Stimulated activated CD4-positive, alpha-beta T cell treated with anti-CD3 and anti-CD28 coated beads, Interleukin-4, amount 100 ng/mL, for 1 hour (primary cell): ENCODE measurements around the gene VTA1.
"Not testable (repeated sequence)": the region's sequence is repeated elsewhere in the genome, so short reads cannot be mapped to it uniquely, and the experiment has no call there.

Experiments
- DNase-seq: peaks from one replicate; pipeline ENCODE4 v3.0.0-alpha.2; 2020

Gene VTA1

GRCh38 chr6:142173980-142174379 lies 26.9 kb downstream of the VTA1 start:
- DNase-seq: no peak

DNA sequence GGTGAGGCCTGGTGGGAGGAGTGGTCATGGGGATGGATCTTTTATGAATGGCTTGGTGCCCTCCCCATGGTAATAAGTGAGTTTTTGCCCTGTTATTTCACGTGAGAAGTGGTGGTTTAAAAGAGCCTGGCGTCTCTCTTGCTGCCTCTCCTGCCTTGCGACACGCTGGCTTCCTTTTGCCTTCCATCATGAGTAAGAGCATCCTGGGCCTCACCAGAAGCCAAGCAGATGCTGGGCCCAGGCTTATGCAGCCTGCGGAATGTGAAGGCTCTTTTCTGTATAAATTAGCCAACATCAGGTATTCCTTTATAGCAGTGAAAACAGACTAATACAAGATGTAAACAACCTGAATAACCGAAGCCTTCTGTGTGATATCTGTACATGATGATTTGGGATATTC lies 27.6 kb downstream of the VTA1 start:
- DNase-seq: no peak

DNA sequence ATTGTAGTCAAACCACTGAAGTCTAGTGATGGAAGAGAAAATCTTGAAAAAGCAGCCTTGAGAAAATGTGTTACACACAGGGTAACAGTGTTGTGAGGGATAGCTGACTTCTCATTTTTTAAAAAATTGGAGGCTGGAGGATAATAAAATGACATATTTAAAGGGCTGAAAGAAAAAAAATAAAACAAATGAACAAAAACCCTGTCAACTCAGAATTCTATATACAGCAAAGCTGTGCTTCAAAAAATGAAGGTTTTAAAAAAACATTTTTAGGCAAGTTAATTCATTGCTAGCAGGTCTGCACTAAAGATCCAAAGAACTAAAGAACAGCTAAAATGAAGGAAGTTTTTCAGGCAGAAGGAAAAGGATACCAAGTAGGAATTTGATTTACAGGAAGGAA lies 31.1 kb downstream of the VTA1 start:
- no peak for DNase-seq

GRCh38 chr6:142182004-142182403 lies 34.9 kb downstream of the VTA1 start:
- no peak for DNase-seq

DNA sequence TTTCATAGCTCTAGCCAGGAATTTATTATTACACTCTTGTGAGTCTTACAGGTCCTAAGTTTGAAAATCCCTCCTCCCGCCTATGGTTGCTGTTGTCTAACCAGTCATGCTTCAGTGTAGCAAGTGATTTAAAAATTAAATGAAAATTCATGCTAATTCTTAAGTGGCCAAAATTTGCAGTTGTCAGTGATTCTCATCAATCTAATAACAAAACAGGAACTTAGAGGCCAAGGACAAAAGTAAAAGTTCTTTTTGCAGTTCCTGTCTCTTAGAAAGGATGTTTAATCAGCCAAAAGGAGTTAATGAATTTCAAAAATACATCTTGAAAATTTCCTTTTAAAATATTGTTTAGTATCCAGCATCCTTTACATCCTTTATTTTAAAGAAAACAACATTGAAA lies 36.3 kb downstream of the VTA1 start:
- no peak for DNase-seq

- no peak for DNase-seq
Measured at GRCh38 chr6:142184307-142184706, 37.2 kb downstream of the VTA1 start.

DNA sequence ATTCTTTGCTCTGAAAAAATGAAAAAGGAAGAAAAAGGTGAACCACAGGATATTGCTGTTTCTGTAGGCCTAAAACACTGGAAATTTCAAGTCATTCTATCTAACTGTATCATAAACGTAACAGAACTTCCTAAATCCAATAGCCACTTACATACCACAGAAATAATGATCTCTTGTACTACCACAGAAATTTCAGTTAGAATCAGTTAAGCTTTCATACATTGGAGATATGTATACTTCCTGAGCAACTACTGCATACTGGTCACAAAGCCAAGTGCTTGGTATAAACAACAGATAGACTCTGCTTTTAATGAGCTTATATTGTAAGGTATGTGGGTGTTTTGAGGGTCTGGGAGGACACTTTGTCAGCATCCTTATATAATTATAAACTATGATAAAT lies 38.6 kb downstream of the VTA1 start:
- DNase-seq: no peak

- no peak for DNase-seq
Measured at GRCh38 chr6:142187209-142187608, 40.1 kb downstream of the VTA1 start.

DNA sequence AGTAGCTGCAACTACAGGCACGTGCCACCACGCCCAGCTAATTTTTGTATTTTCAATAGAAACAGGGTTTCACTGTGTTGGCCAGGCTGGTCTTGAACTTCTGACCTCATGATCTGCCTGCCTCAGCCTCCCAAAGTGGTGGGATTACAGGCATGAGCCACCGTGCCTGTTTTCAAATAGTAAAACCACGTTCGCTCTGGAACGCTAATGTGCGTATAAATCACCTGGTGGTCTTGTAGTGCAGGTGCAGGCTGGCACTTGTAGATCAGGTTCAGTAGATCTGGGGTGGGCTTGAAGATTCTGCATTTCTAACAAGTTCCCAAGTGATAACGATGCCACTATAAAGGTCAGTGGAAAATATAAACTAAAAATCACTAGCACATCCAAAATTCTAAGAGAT lies 41.3 kb downstream of the VTA1 start:
- DNase-seq: not testable (repeated sequence)

GRCh38 chr6:142189057-142189456 lies 42.0 kb downstream of the VTA1 start:
- DNase-seq: no peak

DNA sequence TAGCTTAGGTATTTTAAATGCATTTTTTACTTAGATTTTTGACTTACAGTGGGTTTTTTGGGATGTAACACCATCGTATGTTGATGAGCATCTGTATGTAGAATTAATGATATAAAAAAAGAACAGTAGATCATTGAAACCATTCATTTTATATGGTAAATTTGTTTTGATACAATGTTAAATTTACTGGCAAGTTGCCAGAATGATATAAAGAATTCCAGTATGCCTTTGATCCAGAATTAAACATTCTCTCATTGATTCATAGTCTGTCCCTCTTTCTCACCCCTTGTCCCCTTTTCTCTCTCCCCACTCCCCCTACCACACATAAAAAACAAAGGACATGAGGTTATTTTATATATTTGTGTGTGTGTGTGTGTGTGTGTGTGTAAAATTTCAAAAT lies 45.3 kb downstream of the VTA1 start:
- DNase-seq: no peak

GRCh38 chr6:142193621-142194020 lies 46.6 kb downstream of the VTA1 start:
- no peak for DNase-seq

DNA sequence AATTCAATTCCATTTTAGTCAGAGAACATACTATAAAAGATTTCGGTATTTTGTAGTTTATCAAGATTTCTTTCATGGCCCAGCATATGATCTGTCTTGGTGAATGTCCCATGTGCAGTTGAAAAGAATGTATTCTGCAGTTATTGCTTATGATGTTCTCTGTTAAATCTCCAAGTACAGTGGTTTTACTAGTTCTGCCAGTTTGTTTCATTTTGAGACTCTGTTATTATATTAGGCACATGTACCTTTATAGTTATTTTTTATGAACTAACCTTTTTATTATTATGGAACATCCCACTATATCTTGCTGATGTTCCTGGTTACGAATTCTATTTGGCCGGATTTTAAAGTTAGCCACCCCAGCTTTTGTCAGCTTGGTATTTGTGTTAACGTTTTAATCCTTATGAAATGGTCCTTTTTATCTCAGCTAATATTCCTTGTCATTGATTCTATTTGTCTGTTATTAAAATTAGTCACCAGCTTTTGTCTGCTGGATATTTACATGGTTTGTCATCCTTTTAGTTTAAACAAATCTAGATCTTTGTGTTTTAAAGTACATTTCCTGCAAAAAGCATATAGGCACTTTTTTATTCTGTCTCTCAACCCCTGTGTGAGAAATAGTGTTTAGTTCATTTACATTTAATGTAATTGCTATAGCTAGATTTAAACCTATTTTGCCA lies 48.9 kb downstream of the VTA1 start:
- DNase-seq: no peak

GRCh38 chr6:142200846-142201628 lies 54.0 kb downstream of the VTA1 start:
- DNase-seq: no peak

DNA sequence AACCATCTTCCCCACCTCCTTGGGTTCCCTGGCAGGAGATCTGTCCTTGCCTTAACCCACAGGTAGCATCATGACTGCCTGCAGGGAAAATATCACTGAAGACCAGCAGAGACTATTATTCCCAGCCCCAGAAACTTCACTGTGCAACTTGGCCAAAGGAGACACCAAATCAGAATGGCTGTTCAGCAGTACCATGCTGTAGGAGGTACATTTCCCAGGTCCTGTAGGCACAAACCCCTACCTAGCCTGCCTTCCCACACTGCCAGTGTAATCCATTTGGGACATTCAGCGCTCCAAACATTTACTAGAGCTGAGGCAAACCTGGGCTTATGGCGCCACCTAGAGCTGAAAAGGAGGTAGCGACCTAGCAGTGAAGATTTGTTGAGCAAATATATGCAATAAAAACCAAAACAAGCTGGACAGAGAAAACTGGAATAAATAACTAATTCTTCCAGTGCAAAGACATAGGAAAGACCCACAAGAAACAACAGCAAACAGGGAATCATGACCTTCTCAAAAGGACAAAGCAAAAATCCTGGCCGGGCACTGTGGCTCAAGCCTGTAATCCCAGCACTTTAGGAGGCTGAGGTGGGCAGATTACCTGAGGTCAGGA lies 60.3 kb downstream of the VTA1 start:
- peak; percentile 36 for DNase-seq

- DNase-seq: no peak
Measured at GRCh38 chr6:142210606-142211005, 63.5 kb downstream of the VTA1 start.

- DNase-seq: no peak
Measured at GRCh38 chr6:142213402-142213801, 66.3 kb downstream of the VTA1 start.

DNA sequence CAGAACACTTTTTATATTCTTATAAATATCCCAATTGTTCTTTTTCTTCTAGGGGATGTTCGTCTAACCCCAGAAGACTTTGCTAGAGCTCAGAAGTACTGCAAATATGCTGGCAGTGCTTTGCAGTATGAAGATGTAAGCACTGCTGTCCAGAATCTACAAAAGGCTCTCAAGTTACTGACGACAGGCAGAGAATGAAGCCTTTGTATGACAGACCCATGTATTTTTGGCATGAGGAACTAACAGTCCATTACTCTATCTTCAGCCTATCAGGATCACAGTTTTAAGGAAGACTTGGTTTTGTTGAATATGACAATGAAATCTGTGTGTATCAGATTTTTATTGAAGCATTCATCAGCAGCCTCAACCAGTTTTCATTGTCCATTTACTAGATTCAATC lies 71.4 kb downstream of the VTA1 start:
- DNase-seq: no peak

DNA sequence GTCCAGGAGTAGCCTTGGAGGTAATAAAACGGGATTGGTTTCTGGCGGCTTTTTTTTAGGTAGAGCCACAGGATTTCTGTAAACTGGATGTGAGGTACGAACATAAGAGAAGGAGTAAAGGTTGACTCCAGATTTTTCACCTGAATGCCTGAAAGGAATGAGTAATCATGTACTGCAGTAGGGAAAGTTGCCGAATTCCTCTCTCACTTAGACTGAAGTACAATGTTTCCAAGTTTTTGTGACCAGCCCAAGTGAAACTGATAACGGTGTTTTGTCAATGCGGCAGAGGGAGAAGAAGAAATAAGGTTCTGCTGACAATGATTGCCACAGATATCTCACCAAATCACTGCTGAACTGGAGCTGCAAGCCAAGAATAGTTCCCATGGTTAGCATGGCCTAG lies 75.0 kb downstream of the VTA1 start:
- DNase-seq: no peak

DNA sequence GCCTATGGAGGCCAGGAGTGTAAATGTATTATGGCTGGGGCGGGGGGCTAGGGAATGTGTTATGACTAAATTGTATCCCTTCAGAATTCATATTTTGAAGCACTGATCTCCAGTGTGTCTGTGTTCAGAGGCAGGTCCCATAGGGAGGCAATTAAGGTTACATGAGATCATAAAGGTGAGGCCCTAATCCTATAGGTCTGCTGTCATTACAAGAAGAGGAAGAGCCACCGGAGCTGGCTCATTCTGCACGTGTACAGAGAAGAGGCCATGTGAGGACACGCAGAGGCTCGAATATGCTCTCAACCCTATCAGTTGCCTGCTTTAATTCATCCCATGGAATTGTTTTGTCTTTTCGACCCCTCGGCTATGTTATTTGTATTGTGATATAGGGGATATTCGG lies 76.9 kb downstream of the VTA1 start:
- no peak for DNase-seq

GRCh38 chr6:142225115-142225514 lies 78.1 kb downstream of the VTA1 start:
- DNase-seq: no peak

- DNase-seq: no peak
Measured at GRCh38 chr6:142225552-142225951, 78.5 kb downstream of the VTA1 start.

DNA sequence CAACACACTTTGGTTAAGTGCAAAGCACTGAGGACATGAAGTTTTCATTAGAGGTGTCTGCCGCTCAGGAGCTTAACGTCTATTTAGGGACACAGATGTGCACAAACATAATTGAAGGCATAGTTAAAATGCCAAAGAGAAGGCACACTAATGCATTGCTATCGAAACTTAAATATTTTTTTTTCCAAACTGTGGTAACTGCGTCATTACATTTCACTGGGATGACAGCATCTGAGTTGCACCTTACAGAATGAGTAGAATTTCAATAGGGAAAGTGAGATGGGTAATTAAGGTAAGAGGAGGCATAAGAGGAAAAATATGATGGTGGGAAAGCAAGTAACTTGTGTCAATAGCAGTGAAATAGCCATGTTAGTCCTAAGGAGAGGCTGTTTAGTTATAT lies 79.7 kb downstream of the VTA1 start:
- no peak for DNase-seq
